ENCODE measurements around the gene TSSK6. TPM values are rescaled to one million over a fixed set of nuclear protein-coding genes. Genes with fewer than 3 reads are reported as not detected.

Gene TSSK6
- total and polyA plus RNA-seq, 2 experiments from 2014 or later: 0.63 to 4.9 TPM

DNA sequence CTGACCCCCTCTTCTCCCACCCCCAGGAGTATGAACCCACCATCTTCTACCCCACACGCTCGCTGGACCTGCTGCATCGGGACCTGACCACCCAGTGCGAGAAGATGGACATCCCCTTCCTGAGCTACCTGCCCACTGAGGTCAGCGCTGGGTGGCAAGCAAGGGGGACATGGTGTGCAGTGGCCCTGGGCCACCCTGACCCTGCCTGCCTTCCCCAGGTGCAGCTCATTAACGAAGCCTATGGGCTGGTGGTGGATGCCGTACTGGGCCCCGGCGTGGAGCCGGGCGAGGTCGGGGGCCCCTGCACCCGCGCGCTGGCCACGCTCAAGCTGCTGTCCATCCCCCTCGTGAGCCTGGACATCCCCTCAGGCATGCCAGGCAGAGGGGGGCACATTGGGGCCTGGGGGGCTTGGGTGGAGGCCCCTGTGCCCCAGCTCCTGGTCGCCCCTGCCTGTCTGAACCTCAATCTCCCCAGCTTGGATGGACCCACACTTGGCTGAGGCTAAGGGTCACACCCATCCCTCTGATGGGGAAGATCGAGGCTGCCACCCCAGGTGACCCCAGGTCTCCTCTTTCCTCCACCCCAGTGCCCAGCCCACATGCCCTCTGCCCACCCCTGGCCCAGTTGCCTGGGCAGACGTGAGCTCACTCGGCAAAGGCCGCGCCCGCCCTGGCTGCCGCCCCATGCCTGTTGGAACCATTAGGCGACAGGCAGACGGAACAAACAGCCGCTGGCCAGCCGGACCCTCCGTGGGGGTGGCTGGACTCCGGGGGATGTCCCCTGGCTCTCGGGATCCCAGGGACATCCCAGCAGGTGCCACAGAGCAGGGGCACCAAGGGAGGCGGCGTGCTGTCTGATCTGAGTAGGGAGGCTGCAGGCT, 20.2 kb upstream of the TSSK6 start (continued):
- TF ChIP-seq, protein P1, sequence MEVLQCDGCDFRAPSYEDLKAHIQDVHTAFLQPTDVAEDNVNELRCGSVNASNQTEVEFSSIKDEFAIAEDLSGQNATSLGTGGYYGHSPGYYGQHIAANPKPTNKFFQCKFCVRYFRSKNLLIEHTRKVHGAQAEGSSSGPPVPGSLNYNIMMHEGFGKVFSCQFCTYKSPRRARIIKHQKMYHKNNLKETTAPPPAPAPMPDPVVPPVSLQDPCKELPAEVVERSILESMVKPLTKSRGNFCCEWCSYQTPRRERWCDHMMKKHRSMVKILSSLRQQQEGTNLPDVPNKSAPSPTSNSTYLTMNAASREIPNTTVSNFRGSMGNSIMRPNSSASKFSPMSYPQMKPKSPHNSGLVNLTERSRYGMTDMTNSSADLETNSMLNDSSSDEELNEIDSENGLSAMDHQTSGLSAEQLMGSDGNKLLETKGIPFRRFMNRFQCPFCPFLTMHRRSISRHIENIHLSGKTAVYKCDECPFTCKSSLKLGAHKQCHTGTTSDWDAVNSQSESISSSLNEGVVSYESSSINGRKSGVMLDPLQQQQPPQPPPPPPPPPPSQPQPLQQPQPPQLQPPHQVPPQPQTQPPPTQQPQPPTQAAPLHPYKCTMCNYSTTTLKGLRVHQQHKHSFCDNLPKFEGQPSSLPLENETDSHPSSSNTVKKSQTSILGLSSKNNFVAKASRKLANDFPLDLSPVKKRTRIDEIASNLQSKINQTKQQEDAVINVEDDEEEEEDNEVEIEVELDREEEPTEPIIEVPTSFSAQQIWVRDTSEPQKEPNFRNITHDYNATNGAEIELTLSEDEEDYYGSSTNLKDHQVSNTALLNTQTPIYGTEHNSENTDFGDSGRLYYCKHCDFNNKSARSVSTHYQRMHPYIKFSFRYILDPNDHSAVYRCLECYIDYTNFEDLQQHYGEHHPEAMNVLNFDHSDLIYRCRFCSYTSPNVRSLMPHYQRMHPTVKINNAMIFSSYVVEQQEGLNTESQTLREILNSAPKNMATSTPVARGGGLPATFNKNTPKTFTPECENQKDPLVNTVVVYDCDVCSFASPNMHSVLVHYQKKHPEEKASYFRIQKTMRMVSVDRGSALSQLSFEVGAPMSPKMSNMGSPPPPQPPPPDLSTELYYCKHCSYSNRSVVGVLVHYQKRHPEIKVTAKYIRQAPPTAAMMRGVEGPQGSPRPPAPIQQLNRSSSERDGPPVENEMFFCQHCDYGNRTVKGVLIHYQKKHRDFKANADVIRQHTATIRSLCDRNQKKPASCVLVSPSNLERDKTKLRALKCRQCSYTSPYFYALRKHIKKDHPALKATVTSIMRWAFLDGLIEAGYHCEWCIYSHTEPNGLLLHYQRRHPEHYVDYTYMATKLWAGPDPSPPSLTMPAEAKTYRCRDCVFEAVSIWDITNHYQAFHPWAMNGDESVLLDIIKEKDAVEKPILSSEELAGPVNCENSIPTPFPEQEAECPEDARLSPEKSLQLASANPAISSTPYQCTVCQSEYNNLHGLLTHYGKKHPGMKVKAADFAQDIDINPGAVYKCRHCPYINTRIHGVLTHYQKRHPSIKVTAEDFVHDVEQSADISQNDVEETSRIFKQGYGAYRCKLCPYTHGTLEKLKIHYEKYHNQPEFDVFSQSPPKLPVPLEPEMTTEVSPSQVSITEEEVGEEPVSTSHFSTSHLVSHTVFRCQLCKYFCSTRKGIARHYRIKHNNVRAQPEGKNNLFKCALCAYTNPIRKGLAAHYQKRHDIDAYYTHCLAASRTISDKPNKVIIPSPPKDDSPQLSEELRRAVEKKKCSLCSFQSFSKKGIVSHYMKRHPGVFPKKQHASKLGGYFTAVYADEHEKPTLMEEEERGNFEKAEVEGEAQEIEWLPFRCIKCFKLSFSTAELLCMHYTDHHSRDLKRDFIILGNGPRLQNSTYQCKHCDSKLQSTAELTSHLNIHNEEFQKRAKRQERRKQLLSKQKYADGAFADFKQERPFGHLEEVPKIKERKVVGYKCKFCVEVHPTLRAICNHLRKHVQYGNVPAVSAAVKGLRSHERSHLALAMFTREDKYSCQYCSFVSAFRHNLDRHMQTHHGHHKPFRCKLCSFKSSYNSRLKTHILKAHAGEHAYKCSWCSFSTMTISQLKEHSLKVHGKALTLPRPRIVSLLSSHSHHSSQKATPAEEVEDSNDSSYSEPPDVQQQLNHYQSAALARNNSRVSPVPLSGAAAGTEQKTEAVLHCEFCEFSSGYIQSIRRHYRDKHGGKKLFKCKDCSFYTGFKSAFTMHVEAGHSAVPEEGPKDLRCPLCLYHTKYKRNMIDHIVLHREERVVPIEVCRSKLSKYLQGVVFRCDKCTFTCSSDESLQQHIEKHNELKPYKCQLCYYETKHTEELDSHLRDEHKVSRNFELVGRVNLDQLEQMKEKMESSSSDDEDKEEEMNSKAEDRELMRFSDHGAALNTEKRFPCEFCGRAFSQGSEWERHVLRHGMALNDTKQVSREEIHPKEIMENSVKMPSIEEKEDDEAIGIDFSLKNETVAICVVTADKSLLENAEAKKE (CRISPR knock-in tag; IDR thresholded peaks at IDR 0.05): no peak
- TF ChIP-seq EZH2phosphoT487 (IDR thresholded peaks at IDR 0.05; ENCODE audit: unreplicated experiment): no peak
- TF ChIP-seq STAT1 (IDR thresholded peaks at IDR 0.05; ENCODE audit: unreplicated experiment): no peak
- TF ChIP-seq POLR2AphosphoS5 (IDR thresholded peaks at IDR 0.05; ENCODE audit: low read depth): no peak
- TF ChIP-seq NANOG (IDR thresholded peaks at IDR 0.05; ENCODE audit: borderline replicate concordance): no peak
- no peak for TF ChIP-seq CTCF (conservative IDR thresholded peaks at IDR 0.05; ENCODE audit: low read depth in 2 of 2)
- no peak for TF ChIP-seq JUNB (IDR thresholded peaks at IDR 0.05; ENCODE audit: unreplicated experiment)
- no peak for TF ChIP-seq ZNF331 (CRISPR knock-in tag; IDR thresholded peaks at IDR 0.05; ENCODE audit: low read depth)
- TF ChIP-seq EZH2 (IDR thresholded peaks at IDR 0.05; ENCODE audit: low read depth, unreplicated experiment): no peak

Data from GM23338 (cell line).